GM12878 (cell line): ENCODE measurements around the gene IFI6. TPM values are rescaled to one million over a fixed set of nuclear protein-coding genes. Genes with fewer than 3 reads are reported as not detected.

Experiments used
- BCL3 ChIP-seq: IDR thresholded peaks from 2 replicates; pipeline ENCODE4 v1.6.1; 2011; ENCODE audit warnings: borderline replicate concordance, low read depth, mild to moderate bottlenecking, moderate library complexity, low read length; ENCODE audit not compliant: insufficient read depth, poor library complexity, severe bottlenecking
- BHLHE40 ChIP-seq, 2 experiments: fragments of 450-650 bp in 1 of 2; IDR thresholded peaks; 2 replicates each; pipeline ENCODE4 v1.6.1; 2011 to 2017; ENCODE audit warnings: low read depth in 2 of 2, borderline replicate concordance in 1 of 2, improper control_type of control experiment in 1 of 2, low read length in 1 of 2, mild to moderate bottlenecking in 1 of 2
- FOS ChIP-seq: IDR thresholded peaks from 3 replicates; pipeline ENCODE4 v1.6.1; 2011; ENCODE audit warnings: borderline replicate concordance; ENCODE audit not compliant: insufficient read length; ENCODE audit errors: extremely low read depth
- HSF1 ChIP-seq: fragments of 150-350 bp; IDR thresholded peaks from 2 replicates; pipeline ENCODE4 v1.6.1; 2014; ENCODE audit warnings: mild to moderate bottlenecking, low read depth, low read length
- KLF5 ChIP-seq: fragments of 450-650 bp; IDR thresholded peaks from 2 replicates; pipeline ENCODE4 v1.6.1; 2014; ENCODE audit warnings: mild to moderate bottlenecking; ENCODE audit not compliant: partially characterized antibody
- PBX3 ChIP-seq: IDR thresholded peaks from 2 replicates; pipeline ENCODE4 v1.6.1; 2011; ENCODE audit warnings: mild to moderate bottlenecking, low read depth, low read length, moderate library complexity; ENCODE audit not compliant: insufficient replicate concordance
- RB1 ChIP-seq: fragments of 450-650 bp; formaldehyde crosslinking; IDR thresholded peaks from 2 replicates; pipeline ENCODE4 v1.6.1; 2017; ENCODE audit warnings: mild to moderate bottlenecking, borderline replicate concordance
- RBBP5 ChIP-seq: fragments of 200-600 bp; sonication (generic); conservative IDR thresholded peaks from 2 replicates; pipeline ENCODE4 v1.6.1; 2016
- TAF1 ChIP-seq: IDR thresholded peaks from 2 replicates; pipeline ENCODE4 v1.6.1; 2011; ENCODE audit warnings: mild to moderate bottlenecking, low read depth, low read length, borderline replicate concordance
- polyA plus RNA-seq, 11 experiments: library from polyadenylated mRNA; depleted of rRNA in 4 of 11; unstranded in 6 of 11; stranded (reverse) in 5 of 11; fragments of >200 nt; fragmentation: Nextera tagmentation in 4 of 11; fragmentation: Illumina TruSeq in 1 of 11; extraction: Ambion mirVana in 4 of 11; extraction: Trizol in 1 of 11; gene quantifications; 1 replicate in 1 of 11; 2 replicates in 10 of 11; pipeline versions ENCODE4 v1.2.1 to v1.2.3, GENCODE V29; 2011 to 2016; ENCODE audit warnings: inconsistent platforms in 2 of 11, missing spikeins in 2 of 11, low read depth in 1 of 11
- total RNA-seq, 4 experiments: library from RNA; depleted of rRNA in 3 of 4; stranded (reverse); fragments of >200 nt in 3 of 4; fragmentation: Illumina TruSeq in 1 of 4; extraction: Trizol in 1 of 4; gene quantifications; 2 replicates each; pipeline versions ENCODE4 v1.2.1 to v1.2.3, GENCODE V29; 2013 to 2021

Gene IFI6
- total and polyA plus RNA-seq, 10 of the 15 experiments (the other 5 are each of a cell fraction or from before 2014, with no cell fraction given): 5.6 to 123 (median 69.0) TPM

- TF ChIP-seq PBX3 (peak; percentile 88), BHLHE40 (IDR thresholded peaks at IDR 0.05; ENCODE audit: borderline replicate concordance in 1 of 2, low read depth in 2 of 2, low read length in 1 of 2) (no peak), RBBP5 (no peak), BCL3 (no peak), TAF1 (peak; percentile 63; the same call in 1 of the 2 replicates), HSF1 (no peak), FOS (no peak), KLF5 (peak; percentile 20), RB1 (no peak)
These were observed at the start of gene IFI6 (continued) for GRCh38 chr1:27671964-27672749.
